Natural killer cell (primary cell): Measurements from ENCODE around the gene ARPC5L. TPM values are rescaled to one million over a fixed set of nuclear protein-coding genes. Genes with fewer than 3 reads are reported as not detected.
A peak's percentile ranks its signal among the peaks of the same experiment; 100 is the strongest.

Experiments
- ATAC-seq, 3 donors: fragments of 150-1000 bp in 2 of 3; fragments of 200-7000 bp in 1 of 3; cut with Tn5 transposase; 1 replicate in 1 of 3; 2 replicates in 2 of 3; pipeline ENCODE4 v1.10.0; 2021; ENCODE audit warnings: mild to moderate bottlenecking in 2 of 3, moderate library complexity in 2 of 3
- DNase-seq, 2 donors: peaks; one replicate each; pipeline versions ENCODE4 v3.0.0 to v3.0.0-alpha.2; 2013 to 2021; ENCODE audit warnings: mixed read lengths in 1 of 2
- H3K27ac ChIP-seq: one replicate; pipeline ENCODE4 v1.5.1; 2013; ENCODE audit warnings: mild to moderate bottlenecking, low read length
- H3K27me3 ChIP-seq: one replicate; pipeline ENCODE4 v1.6.1; 2013; ENCODE audit warnings: low read length; ENCODE audit not compliant: control insufficient read depth, insufficient read depth
- H3K36me3 ChIP-seq: one replicate; pipeline ENCODE4 v1.6.1; 2013; ENCODE audit warnings: low read length; ENCODE audit not compliant: control insufficient read depth, insufficient read depth
- H3K4me1 ChIP-seq: one replicate; pipeline ENCODE4 v1.6.1; 2013; ENCODE audit warnings: low read length; ENCODE audit not compliant: control insufficient read depth, insufficient read depth
- H3K4me3 ChIP-seq: one replicate; pipeline ENCODE4 v1.5.1; 2013; ENCODE audit warnings: low read length
- H3K9me3 ChIP-seq: one replicate; pipeline ENCODE4 v1.6.1; 2013; ENCODE audit warnings: low read length; ENCODE audit not compliant: control insufficient read depth, insufficient read depth
- H3K27ac Mint-ChIP-seq, 2 donors: one replicate each; pipeline ENCODE4 v1.8.0; 2022; ENCODE audit warnings: mild to moderate bottlenecking in 2 of 2, mixed read lengths in 2 of 2, moderate library complexity in 1 of 2
- H3K27me3 Mint-ChIP-seq, 2 donors: one replicate each; pipeline ENCODE4 v1.8.0; 2022; ENCODE audit warnings: low read depth in 2 of 2, mixed read lengths in 2 of 2
- H3K36me3 Mint-ChIP-seq: one replicate; pipeline ENCODE4 v1.8.0; 2022; ENCODE audit warnings: mixed read lengths
- H3K4me1 Mint-ChIP-seq, 2 donors: one replicate each; pipeline ENCODE4 v1.8.0; 2022; ENCODE audit warnings: mixed read lengths in 2 of 2
- H3K4me3 Mint-ChIP-seq: one replicate; pipeline ENCODE4 v1.8.0; 2022; ENCODE audit warnings: mild to moderate bottlenecking, moderate library complexity, mixed read lengths
- H3K9me3 Mint-ChIP-seq, 2 donors: one replicate each; pipeline ENCODE4 v1.8.0; 2022; ENCODE audit warnings: mixed read lengths in 2 of 2
- CTCF ChIP-seq: fragments of 200-600 bp; IDR thresholded peaks from one replicate; pipeline ENCODE4 v1.8.0; 2022; ENCODE audit warnings: antibody characterized with exemption
- WGBS: methylation state at CpG from one replicate; pipeline ENCODE4 v1.1.7; 2013; ENCODE audit warnings: missing lambda C conversion rate; ENCODE audit not compliant: insufficient coverage; 5-methylcytosine and 5-hydroxymethylcytosine counted together
- intact Hi-C: fragments of 100-400 bp; cut with micrococcal nuclease; formaldehyde crosslinking; loops from one replicate; pipeline ENCODE4 v1.14.2; 2022
- total RNA-seq, 4 donors: library from RNA; stranded (reverse); fragments of 120-200 nt in 1 of 4; gene quantifications; one replicate each; pipeline versions ENCODE4 v1.2.3 to v1.2.4, GENCODE V29; 2013 to 2022

The ARPC5L gene
- total RNA-seq = 100 to 1,000 TPM; 131 to 169 (median 139) TPM
- 69.9 TPM for total RNA-seq (2013)

GRCh38 chr9:124861342-124862229 lies at the start of gene ARPC5L, which contains the start of gene RPL35:
TSS of gene ARPC5L (plus strand) at chr9:124862130. CDS start at chr9:124869291, 7,161 bp downstream.
TSS of gene RPL35 (minus strand) at chr9:124861957. CDS start at chr9:124861912, 45 bp downstream.
- intact Hi-C loops = loop anchor here (1.0 to 10.0 kb wide), 3 partner anchors 9 to 383 kb away; partner anchors contain the start of genes HSPA5 and SCAI
- H3K4me3 Mint-ChIP-seq = peak within 1 kb of the TSS; percentile 94
- TF ChIP-seq CTCF = peak; percentile 22
- no peaks in the 10 kb centered on the region for H3K36me3 Mint-ChIP-seq
- Histone ChIP-seq H3K4me1 (peaks cover 29% of the 10 kb centered on the region), H3K36me3 (peaks cover 38% of the 10 kb centered on the region), H3K4me3 (peak within 1 kb of the TSS; percentile 72), H3K27ac (peak within 1 kb of the TSS; percentile 87), H3K27me3 (no peaks in the 10 kb centered on the region), H3K9me3 (no peaks in the 10 kb centered on the region)
- H3K9me3 Mint-ChIP-seq = no peaks in the 10 kb centered on the region
- H3K4me1 Mint-ChIP-seq = peaks cover 27 to 41% of the 10 kb centered on the region in 2 donors
- WGBS = under 1% methylated on average over 92 of the region's 92 CpGs
- no peaks in the 10 kb centered on the region for H3K27me3 Mint-ChIP-seq
- H3K27ac Mint-ChIP-seq = peak within 1 kb of the TSS; percentile 92 to 93
- DNase-seq = peak; percentile 94 to 97
- ATAC-seq = peak; percentile 96 to 99 (median 96)

- H3K27me3 ChIP-seq = no peaks in the 10 kb centered on the region
- no peak overlapping the region for H3K27ac ChIP-seq
- DNase-seq = no peak
- Mint-ChIP-seq H3K27me3 (peaks cover 0 to 2% of the 10 kb centered on the region in 2 donors), H3K9me3 (no peaks in the 10 kb centered on the region), H3K27ac (no peak overlapping the region), H3K4me1 (no peaks in the 10 kb centered on the region), H3K36me3 (no peaks in the 10 kb centered on the region), H3K4me3 (no peak overlapping the region)
- no peaks in the 10 kb centered on the region for H3K36me3 ChIP-seq
- H3K4me3 ChIP-seq = no peak overlapping the region
- H3K4me1 ChIP-seq = no peaks in the 10 kb centered on the region
- H3K9me3 ChIP-seq = no peaks in the 10 kb centered on the region
- peak in 2 of 3 donors; percentile 50 to 66 for ATAC-seq
- 42% methylated on average over 4 of the region's 6 CpGs for WGBS
- no peak for TF ChIP-seq CTCF
- intact Hi-C loops = no loop called here
Observed at GRCh38 chr9:124812441-124812876, 49.5 kb upstream of the ARPC5L start.

GRCh38 chr9:124813041-124813440 lies 48.9 kb upstream of the ARPC5L start:
- no peak for DNase-seq
- Mint-ChIP-seq H3K4me3 (no peak overlapping the region), H3K4me1 (no peaks in the 10 kb centered on the region), H3K36me3 (no peaks in the 10 kb centered on the region), H3K27ac (no peak overlapping the region), H3K9me3 (no peaks in the 10 kb centered on the region), H3K27me3 (peaks cover 0 to 4% of the 10 kb centered on the region in 2 donors)
- no peak for TF ChIP-seq CTCF
- Histone ChIP-seq H3K9me3 (no peaks in the 10 kb centered on the region), H3K36me3 (no peaks in the 10 kb centered on the region), H3K27me3 (no peaks in the 10 kb centered on the region), H3K27ac (no peak overlapping the region), H3K4me3 (no peak overlapping the region), H3K4me1 (no peaks in the 10 kb centered on the region)
- intact Hi-C loops = no loop called here
- ATAC-seq = no peak
- 85% methylated on average over 7 of the region's 7 CpGs for WGBS
